HG02571 (cell line): ENCODE data around the gene SUGP2.

Experiments used
- ATAC-seq: cut with Tn5 transposase; IDR thresholded peaks from one replicate; pipeline ENCODE4 v1.9.1; 2021; ENCODE audit warnings: mild to moderate bottlenecking, moderate library complexity; ENCODE audit not compliant: unreplicated experiment

The SUGP2 gene

DNA sequence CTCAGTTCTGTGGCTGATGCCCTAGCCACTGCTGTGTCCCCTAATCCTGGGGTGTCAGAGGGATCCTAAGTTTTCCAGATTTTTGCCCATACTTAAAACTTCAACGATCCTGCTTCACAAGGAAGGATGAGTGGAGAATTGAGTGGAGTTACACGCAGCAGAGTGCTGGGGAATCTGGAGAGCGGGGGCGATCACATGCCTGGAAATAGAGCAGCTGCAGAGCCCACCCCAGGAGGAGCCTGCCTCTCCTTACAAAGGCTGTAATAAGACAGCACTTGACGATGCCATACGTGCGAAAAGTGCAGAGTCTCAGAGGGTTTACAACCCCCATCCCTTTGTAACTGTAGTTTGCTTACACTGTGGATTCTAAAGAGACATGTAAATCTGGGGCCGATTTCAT is 40.6 kb downstream of the SUGP2 start:
- no peak for ATAC-seq

- ATAC-seq = no peak
These were observed 41.8 kb downstream of the SUGP2 start for GRCh38 chr19:18991468-18991867.

DNA sequence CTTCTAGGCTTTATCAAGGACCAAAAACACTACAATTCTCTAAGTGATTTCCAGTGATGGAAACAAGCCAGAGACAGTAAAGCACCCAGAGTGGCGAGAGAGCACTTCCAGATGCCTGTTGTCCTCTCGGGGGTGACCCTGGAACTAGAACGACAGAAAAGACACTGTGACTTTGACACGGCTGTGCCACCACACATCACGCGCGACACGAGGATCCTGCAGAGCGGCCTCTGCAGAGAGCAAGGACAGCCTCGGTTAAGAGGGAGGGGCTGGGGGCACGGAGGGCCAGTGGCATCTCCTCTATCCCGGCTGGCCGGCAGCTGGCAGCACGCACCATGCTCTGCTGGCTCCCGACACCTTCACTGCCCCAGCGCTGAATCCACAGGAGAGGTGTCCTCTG is 42.3 kb downstream of the SUGP2 start:
- no peak for ATAC-seq

- no peak for ATAC-seq
These were observed 43.1 kb downstream of the SUGP2 start for GRCh38 chr19:18990128-18990708.

GRCh38 chr19:18989316-18989715 is 44.0 kb downstream of the SUGP2 start:
- ATAC-seq = no peak

GRCh38 chr19:18987456-18987855 is 45.9 kb downstream of the SUGP2 start:
- ATAC-seq = no peak

DNA sequence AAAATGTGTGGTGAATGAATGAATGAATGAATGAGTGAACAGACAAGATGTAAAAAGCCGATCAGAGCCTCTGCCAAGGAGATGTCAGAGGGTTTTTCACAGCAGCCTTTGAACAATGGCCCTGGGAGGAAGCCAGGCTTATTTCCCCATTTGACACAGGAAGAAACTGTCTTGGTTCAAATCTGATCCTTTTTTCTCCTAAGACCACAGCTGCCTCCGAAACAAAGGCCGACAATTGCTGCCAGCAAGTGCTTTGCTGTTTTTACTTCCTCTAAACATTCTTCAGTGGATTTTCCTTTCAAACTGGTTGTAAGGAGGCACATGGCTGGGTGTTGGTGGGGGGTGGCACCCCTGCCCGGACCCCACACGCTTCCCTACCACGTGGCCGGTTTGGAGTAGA is 48.1 kb downstream of the SUGP2 start:
- no peak for ATAC-seq

GRCh38 chr19:18984251-18984650 is 49.1 kb downstream of the SUGP2 start:
- ATAC-seq = no peak

DNA sequence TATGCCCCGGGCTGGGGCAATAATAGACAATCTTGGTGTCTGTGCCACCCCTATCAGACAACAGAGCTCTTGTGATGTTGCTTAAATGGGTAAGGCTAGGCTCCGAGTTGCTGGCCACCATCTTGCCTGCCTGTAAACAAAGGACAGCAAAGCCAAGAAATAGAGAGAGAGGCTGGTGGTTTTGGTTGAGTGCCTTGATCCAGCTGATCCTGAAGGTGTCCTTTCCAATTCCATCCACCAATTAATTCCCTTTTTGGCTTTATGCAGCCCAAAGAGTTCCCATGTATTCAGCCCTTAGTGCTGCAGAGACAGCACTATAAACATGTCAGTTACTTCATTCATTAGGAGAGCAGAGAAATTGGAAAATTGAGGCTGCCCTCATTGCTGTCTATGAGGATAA is 50.6 kb downstream of the SUGP2 start:
- no peak for ATAC-seq

GRCh38 chr19:18980432-18981020 is 52.8 kb downstream of the SUGP2 start:
- ATAC-seq = no peak

DNA sequence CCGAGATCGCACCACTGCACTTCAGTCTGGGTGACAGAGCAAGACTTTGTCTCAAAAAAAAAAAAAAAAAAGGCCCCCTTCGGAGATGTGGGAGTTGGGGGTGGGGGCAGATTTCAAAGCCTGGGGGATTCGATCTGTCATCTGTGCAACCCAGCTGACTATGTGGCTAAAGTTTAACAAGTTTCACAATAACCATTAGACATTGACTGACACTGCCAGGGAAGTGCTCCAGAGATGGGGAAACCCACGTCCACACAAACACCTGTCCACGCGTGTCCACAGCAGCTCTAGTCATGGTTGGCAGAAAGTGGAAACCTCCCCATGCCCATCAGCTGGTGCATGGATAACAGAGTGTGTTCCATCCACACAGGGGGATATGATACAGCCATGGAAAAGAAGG is 54.7 kb downstream of the SUGP2 start:
- ATAC-seq = no peak

- ATAC-seq = no peak
These were observed 57.4 kb downstream of the SUGP2 start for GRCh38 chr19:18975869-18976268.

DNA sequence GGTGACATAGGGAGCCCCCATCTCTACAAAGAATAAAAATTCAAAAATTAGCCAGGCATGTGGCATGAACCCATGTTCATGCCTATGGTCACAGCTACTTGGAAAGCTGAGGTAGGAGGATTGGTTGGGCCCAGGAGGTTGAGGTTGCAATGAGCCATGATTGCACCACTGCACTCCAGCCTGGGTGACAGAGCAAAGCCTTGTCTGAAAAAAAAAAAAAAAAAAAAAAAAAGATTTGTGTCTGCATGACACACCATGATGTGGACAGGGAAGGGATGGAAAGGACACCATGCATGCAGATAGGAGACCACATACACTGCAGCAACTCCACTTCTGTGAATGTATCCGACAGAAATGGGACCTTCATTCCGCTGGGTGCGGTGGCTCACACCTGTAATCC is 58.3 kb downstream of the SUGP2 start:
- ATAC-seq = no peak

DNA sequence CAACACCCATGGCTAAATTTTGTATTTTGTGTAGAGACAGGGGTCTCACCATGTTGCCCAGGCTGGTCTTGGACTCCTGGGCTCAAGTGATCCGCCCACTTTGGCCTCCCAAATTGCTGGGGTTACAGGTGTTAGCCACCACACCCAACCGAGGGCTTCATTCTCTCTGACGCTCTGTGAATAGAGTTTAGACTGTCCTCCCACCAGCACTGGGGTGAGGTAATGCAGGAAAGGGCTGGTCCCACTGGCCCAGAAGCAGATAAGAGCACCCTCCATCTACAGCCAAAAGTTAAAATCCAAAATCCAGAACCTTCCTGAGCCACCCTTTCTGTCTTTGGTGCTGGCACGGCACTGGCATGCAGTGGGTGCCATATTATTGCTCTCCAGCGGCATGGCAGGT is 60.5 kb downstream of the SUGP2 start:
- no peak for ATAC-seq

- ATAC-seq = no peak
These were observed 61.0 kb downstream of the SUGP2 start for GRCh38 chr19:18972301-18972811.

GRCh38 chr19:18969931-18970659 is 63.2 kb downstream of the SUGP2 start:
- ATAC-seq = no peak

GRCh38 chr19:18967358-18968146 is 65.8 kb downstream of the SUGP2 start:
- ATAC-seq = no peak

GRCh38 chr19:18966307-18966706 is 67.0 kb downstream of the SUGP2 start:
- no peak for ATAC-seq

DNA sequence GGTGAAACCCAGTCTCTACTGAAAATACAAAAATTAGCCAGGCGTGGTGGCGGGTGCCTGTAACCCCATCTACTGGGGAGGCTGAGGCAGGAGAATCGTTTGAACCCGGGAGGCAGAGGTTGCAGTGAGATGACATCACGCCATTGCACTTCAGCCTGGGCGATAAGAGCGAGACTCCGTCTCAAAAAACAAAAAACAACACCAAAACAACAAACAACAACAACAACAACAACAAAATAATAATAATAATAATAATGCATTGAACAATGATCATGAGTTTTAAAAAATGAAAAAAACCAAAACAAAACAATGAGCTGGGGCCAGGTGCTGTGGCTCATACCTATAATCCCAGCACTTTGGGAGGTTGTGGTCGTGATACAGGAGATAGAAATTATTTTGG is 69.2 kb downstream of the SUGP2 start:
- ATAC-seq = no peak

DNA sequence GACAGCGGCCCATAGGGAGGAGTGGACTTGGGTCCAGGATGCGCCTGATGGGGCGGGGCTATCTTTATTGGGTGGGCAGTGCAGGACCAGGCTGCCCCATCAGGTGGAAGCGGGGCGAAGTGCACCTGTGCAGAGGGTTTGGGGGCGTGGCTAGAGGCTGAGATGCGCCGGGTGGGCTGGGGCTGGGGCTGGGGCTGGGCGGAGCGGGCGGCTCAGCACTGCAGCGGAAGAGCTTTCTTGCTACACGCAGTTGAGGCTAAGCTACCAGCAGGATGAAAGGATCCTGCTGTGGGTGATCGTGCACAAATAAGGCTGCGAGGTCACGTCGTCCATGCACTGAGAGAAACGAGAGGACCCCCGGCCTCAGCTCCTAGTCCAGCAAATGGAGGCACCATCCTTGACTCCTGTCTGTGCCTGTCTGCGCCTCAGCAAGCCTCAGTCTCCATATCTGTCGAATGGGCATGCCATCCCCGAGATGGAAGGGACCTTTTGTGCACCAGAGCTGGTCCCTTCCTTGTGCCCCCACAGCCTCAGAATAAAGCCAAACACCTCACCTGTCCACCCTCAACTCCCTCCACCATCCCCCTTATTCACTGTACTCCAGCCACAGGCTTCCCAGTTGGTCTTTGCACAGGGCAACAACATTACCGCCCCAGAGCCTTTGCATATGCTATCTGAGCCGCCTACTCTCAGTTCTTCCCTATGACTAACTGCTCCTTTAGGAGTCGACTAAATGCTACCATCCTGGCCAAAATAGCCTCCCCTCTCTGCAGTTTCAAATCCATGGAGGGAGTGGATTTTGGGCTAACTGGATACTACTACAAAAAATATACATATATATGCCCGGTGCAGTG is 71.3 kb downstream of the SUGP2 start:
- ATAC-seq = no peak

DNA sequence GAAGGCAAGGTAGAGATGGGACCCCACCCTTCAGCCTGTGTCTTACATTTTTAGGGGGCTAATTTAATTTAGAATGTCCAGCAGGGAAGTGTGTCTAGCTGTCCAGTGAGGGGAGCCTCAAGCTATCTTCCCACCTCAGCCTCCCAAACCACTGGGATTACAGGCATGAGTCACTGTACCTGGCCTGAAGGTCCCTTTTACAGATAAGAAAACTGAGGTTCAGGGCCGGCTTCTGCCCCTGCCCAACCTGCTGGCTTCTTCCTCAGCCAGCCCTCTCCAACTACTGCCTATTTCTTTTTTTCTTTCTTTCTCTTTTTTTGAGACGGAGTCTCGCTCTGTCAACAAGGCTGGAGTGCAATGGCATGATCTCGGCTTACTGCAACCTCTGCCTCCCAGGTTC is 72.9 kb downstream of the SUGP2 start:
- no peak for ATAC-seq
